ENCODE data around the gene TSG101.
A peak's percentile ranks its signal among the peaks of the same experiment; 100 is the strongest.

Gene TSG101

DNA sequence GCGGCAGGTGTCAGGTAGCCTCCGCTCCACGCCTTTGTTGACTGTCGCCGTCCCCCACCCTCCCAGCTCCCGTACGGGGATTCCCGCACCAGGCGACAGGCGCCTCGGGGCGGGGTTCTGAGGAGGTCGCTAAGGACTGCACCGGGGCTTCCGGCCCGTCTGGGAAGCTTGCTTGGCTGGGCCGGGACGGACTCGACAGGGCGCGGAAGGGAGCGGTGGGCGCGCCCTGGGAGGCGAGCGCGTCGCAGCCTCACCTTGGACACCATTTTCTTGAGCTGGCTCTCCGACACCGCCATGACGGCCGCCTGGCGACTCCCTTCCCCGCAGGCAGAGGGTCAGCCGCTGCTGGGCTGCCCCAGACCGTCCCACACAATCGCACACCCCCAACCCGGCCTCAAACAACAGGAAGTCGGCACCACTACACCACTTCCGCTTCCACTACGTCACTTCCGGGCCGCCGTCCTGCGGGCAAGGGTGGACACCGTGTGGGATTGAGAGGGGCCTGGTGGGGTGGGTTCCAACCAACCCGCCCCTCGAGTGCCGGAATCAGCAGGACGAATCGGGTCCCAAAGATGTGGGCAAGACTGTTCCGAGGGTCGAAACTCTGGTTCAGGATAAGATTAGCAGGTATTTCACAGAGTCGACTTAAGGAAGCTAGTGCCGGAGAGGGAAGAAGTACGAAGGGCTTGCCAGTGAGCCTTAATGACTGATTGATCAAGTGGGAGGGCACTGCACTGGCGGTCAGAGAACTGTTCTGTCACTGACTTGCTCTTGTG lies at the start of gene TSG101:
Gene TSG101, minus strand, starts transcription at position 422 of the 776 bp plus-strand sequence. Its CDS starts 126 bp downstream, at position 296.
- DNase-seq (ENCODE audit: low read depth): peak; percentile 91

DNA sequence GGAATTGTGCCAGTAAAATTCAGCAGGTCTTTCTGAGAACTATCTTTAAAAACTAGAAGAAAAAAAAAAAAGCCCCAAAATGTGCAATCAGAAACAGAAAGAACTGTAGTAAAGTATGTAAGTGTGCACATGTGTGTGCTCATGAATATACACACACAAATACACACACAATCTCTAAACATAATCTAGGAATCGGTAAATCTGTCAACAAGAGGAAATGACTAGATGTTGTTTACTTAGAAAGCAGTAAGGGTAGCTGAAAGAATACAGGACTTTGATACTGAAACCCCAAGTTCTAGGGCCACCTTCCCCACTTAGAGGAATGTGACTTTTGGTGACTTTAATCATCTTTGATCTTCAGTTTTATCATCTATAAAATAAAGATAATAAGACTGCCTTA lies 48.6 kb upstream of the TSG101 start:
- no peak for DNase-seq (ENCODE audit: low read depth)

- DNase-seq (ENCODE audit: low read depth): peak; percentile 33
Measured at GRCh38 chr11:18567081-18567480, 40.3 kb upstream of the TSG101 start.

DNA sequence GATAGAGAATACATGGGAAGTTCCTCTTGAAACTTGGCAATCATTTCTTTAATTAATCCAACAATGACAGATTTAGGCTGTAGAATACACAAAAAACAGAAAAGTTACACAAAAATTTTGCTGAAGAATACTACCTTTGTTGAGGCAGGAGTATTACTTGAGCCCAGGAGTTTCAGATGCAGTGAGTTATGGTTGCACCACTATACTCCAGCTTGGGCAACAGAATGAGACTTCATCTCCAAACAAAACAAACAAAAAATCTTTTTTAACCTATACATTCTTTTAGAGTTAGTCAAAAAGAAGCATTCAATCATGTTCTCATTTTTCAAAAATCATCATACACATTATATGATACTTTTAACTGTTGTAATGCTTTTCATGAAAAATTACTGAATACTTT lies 39.7 kb upstream of the TSG101 start:
- DNase-seq (ENCODE audit: low read depth): peak; percentile 19

DNA sequence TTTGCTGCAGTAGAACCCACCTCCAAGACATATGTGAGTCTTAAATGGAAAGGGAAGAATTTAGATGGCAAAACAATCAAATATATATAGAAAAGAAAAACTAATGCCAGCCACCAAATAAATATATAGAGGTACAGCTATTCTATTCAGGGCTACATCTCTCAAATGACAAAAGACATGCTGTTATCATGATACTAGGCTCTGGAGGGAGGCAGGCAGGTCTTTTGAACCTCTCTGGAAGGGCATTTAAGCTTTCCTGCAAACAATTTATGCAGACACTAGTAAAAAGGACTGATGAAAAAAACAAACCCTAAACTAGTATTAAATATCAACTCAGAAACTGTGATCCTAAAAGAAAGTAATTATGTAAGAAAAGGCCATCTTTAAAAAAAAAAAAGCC lies 37.4 kb upstream of the TSG101 start:
- no peak for DNase-seq (ENCODE audit: low read depth)

GRCh38 chr11:18563090-18563730 lies 36.5 kb upstream of the TSG101 start:
- peak; percentile 22 for DNase-seq (ENCODE audit: low read depth)

- DNase-seq (ENCODE audit: low read depth): peak; percentile 10
Measured at GRCh38 chr11:18548001-18548400, 21.3 kb upstream of the TSG101 start.

- no peak for DNase-seq (ENCODE audit: low read depth)
Measured at GRCh38 chr11:18540207-18541009, 13.7 kb upstream of the TSG101 start.

DNA sequence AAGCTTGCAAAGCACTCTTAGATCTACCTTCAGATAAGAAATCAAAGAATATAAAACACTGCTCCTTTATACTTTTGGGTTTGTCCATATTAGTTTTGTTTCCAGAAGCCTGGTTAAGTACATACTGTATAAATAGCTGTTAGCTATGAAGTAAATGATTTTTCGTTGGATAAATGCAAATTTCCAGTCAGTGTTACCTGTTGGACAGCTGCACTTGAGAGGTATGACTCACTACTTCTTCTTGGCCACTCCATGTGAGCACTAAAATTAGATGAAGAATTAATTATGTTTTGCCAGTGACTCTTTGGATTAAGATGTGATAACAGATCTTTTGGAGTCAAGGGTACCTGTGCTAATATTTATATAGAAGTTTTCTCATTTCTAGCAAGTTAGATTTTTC lies 9.5 kb upstream of the TSG101 start:
- DNase-seq (ENCODE audit: low read depth): no peak

DNA sequence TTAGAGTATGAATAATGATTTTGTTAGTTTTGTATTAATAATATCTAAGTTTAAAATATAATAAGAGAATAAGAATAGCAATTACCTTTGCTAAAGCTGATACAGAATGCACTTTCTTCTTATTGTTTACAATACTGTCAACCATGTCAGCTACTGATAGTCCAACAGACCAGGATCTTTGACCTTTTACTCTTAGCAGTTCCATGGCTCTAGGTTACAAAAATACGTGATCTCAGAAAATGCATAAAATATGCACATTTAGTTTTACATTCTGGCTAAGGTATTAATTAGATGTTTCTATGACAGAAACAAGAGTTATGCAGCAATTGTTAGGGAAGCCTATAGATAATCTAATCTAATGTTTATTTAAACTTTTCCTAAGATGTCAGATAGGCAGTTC lies 7.5 kb upstream of the TSG101 start:
- DNase-seq (ENCODE audit: low read depth): no peak

- DNase-seq (ENCODE audit: low read depth): no peak
Measured at GRCh38 chr11:18533365-18533764, 6.6 kb upstream of the TSG101 start.

GRCh38 chr11:18527512-18527911 lies 770 bp upstream of the TSG101 start:
- DNase-seq (ENCODE audit: low read depth): peak; percentile 44

DNA sequence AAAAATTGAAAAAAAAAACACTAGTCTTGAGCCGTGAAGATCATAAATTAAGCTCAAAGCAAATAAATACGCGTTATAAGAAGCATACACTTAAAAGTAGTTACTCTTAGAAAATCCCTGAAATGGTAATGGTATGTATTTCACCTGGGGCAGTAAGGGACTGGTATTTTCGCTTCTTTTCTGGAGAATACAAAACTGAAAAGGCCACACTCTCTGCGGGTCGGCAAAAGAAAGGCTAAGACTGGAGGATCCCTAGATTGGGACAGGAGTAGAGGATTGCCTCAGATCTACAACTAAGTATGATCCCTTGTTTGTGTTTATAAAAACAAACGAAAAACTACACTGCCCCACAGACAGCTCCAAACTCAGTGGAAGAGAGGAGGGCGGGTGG lies 617 bp downstream of the TSG101 start:
- DNase-seq (ENCODE audit: low read depth): no peak

- DNase-seq (ENCODE audit: low read depth): no peak
Measured at GRCh38 chr11:18524248-18524647, 2.5 kb downstream of the TSG101 start.

GRCh38 chr11:18523084-18523483 lies 3.7 kb downstream of the TSG101 start:
- no peak for DNase-seq (ENCODE audit: low read depth)

- no peak for DNase-seq (ENCODE audit: low read depth)
Measured at GRCh38 chr11:18522388-18522787, 4.4 kb downstream of the TSG101 start.

GRCh38 chr11:18521122-18521521 lies 5.6 kb downstream of the TSG101 start:
- DNase-seq (ENCODE audit: low read depth): no peak

DNA sequence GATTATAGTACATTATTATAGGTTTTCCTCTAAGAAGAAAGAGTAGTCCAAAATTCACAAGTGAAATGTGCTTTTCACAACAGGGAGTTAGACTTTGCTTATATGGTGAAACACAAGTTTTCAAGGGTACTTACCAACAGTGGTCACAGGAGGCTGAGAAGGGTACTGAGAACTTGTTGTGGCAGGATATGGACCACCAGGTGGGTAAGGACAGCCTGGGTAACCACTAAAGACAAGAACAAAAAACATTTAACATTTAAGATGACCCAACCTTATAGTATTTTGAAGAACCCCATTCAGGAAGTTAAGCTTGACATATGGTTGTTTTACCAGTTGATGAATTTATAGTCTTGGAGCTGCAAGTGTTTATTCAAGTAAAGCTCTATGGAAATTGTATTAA lies 24.4 kb downstream of the TSG101 start:
- DNase-seq (ENCODE audit: low read depth): no peak

- no peak for DNase-seq (ENCODE audit: low read depth)
Measured at GRCh38 chr11:18501629-18502028, 25.1 kb downstream of the TSG101 start.

GRCh38 chr11:18498039-18498438 lies 28.7 kb downstream of the TSG101 start:
- no peak for DNase-seq (ENCODE audit: low read depth)

DNA sequence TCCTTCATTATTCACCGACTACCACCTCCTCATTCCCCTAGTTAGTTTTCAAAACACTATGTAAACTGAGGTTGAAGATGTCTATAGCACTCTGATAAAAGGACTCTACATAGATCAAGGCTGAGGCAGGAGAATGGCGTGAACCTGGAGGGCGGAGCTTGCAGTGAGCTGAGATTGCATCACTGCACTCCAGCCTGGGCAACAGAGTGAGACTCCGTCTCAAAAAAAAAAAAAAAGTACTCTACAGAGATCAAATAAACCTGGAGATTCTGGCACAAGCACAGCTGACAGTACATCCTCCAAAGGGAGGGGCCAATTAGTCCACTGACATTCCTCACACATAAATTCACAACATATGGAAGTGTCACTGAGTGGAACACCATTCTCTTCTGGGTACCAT lies 31.0 kb downstream of the TSG101 start:
- no peak for DNase-seq (ENCODE audit: low read depth)

DNA sequence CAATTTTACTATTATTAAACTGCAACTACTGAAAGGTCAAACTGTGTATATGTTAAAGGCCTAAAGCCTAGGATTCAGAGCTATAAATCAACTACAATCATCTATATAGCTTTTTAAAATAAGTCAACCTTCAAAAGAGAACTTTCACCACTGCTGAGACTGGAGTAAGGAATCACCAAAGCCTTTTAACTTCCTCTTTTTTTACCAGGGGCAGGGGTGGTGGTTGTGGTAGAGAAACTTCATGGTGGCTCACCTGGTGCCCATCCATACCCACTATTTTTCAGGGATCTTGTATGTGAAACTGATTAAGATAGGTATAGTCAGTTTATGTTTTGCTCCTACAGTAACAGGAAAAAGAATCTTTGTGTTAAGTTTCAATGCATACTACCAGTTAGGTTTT lies 31.5 kb downstream of the TSG101 start:
- DNase-seq (ENCODE audit: low read depth): no peak

- DNase-seq (ENCODE audit: low read depth): no peak
Measured at GRCh38 chr11:18493310-18493709, 33.4 kb downstream of the TSG101 start.
